GM12864 (cell line): ENCODE data around the gene PPP1R36.
"Not testable (repeated sequence)": the region's sequence is repeated elsewhere in the genome, so short reads cannot be mapped to it uniquely, and the experiment has no call there.

Experiments
- DNase-seq: peaks from one replicate; pipeline ENCODE4 v3.0.0-alpha.2; 2011; ENCODE audit warnings: low read depth
- H3K4me3 ChIP-seq: 2 replicates; pipeline ENCODE4 v1.5.1; 2011; ENCODE audit warnings: mild to moderate bottlenecking, low read depth, low read length, control low read depth
- CTCF ChIP-seq: IDR thresholded peaks from 2 replicates; pipeline ENCODE4 v1.5.1; 2011; ENCODE audit warnings: low read depth, mild to moderate bottlenecking, moderate library complexity, low read length, control low read depth, inconsistent platforms; ENCODE audit errors: missing control alignments

Gene PPP1R36

GRCh38 chr14:64556526-64556925 lies 6.8 kb downstream of the PPP1R36 start:
- no peak for DNase-seq
- no peak overlapping the region for H3K4me3 ChIP-seq
- no peak for TF ChIP-seq CTCF

GRCh38 chr14:64558216-64558615 lies 8.5 kb downstream of the PPP1R36 start:
- DNase-seq, H3K4me3 ChIP-seq: not testable (repeated sequence)

GRCh38 chr14:64561631-64562030 lies 11.9 kb downstream of the PPP1R36 start:
- no peak for DNase-seq
- TF ChIP-seq CTCF: no peak
- H3K4me3 ChIP-seq: no peak overlapping the region

- no peak overlapping the region for H3K4me3 ChIP-seq
- no peak for TF ChIP-seq CTCF
- no peak for DNase-seq
These were observed 12.7 kb downstream of the PPP1R36 start for GRCh38 chr14:64562436-64562835.

GRCh38 chr14:64563696-64564095 lies 13.9 kb downstream of the PPP1R36 start:
- no peak for DNase-seq

GRCh38 chr14:64566651-64567122 lies 16.9 kb downstream of the PPP1R36 start:
- DNase-seq: no peak
- TF ChIP-seq CTCF: no peak
- no peak overlapping the region for H3K4me3 ChIP-seq

More at GRCh38 chr14:64563696-64564095, 13.9 kb downstream of the PPP1R36 start:
- no peak for TF ChIP-seq CTCF
- H3K4me3 ChIP-seq: no peak overlapping the region

GRCh38 chr14:64569138-64569631 lies 19.4 kb downstream of the PPP1R36 start:
- no peak for DNase-seq
- no peak overlapping the region for H3K4me3 ChIP-seq
- no peak for TF ChIP-seq CTCF

- H3K4me3 ChIP-seq, DNase-seq: not testable (repeated sequence)
These were observed 19.9 kb downstream of the PPP1R36 start for GRCh38 chr14:64569646-64570045.
